ENCODE data around the gene BRWD1.
"Not testable (repeated sequence)": the region's sequence is repeated elsewhere in the genome, so short reads cannot be mapped to it uniquely, and the experiment has no call there.

The BRWD1 gene

GRCh38 chr21:39281207-39281606 is 32.2 kb downstream of the BRWD1 start:
- no peak for DNase-seq

GRCh38 chr21:39269620-39270019 is 43.8 kb downstream of the BRWD1 start:
- no peak for DNase-seq

GRCh38 chr21:39265603-39266002 is 47.8 kb downstream of the BRWD1 start:
- no peak for DNase-seq

- DNase-seq, result no peak
These were observed 50.1 kb downstream of the BRWD1 start for GRCh38 chr21:39263372-39263771.

- no peak for DNase-seq
These were observed 55.2 kb downstream of the BRWD1 start for GRCh38 chr21:39258207-39258606.

- DNase-seq, result no peak
These were observed 62.1 kb downstream of the BRWD1 start for GRCh38 chr21:39251326-39251725.

- DNase-seq, result no peak
These were observed 75.2 kb downstream of the BRWD1 start for GRCh38 chr21:39238275-39238674.

GRCh38 chr21:39232861-39233291 is 80.6 kb downstream of the BRWD1 start:
- DNase-seq, result no peak

GRCh38 chr21:39224930-39225329 is 88.5 kb downstream of the BRWD1 start:
- DNase-seq, result no peak

GRCh38 chr21:39221997-39222486 is 91.4 kb downstream of the BRWD1 start:
- no peak for DNase-seq

GRCh38 chr21:39221282-39221996 is 92.0 kb downstream of the BRWD1 start:
- DNase-seq, result no peak

GRCh38 chr21:39220875-39221274 is 92.6 kb downstream of the BRWD1 start:
- not testable (repeated sequence) for DNase-seq

- no peak for DNase-seq
These were observed 93.3 kb downstream of the BRWD1 start for GRCh38 chr21:39220150-39220549.

- DNase-seq, result no peak
These were observed 95.4 kb downstream of the BRWD1 start for GRCh38 chr21:39218082-39218409.

- no peak for DNase-seq
These were observed 95.9 kb downstream of the BRWD1 start for GRCh38 chr21:39217356-39218081.

- no peak for DNase-seq
These were observed 97.1 kb downstream of the BRWD1 start for GRCh38 chr21:39216290-39216689.

GRCh38 chr21:39215078-39215477 is 98.4 kb downstream of the BRWD1 start:
- DNase-seq, result no peak

GRCh38 chr21:39209334-39209688 is 104.1 kb downstream of the BRWD1 start:
- no peak for DNase-seq

- DNase-seq, result no peak
These were observed 104.7 kb downstream of the BRWD1 start for GRCh38 chr21:39208624-39209333.

GRCh38 chr21:39204134-39204533 is 109.3 kb downstream of the BRWD1 start:
- no peak for DNase-seq

- DNase-seq, result no peak
These were observed 114.6 kb downstream of the BRWD1 start for GRCh38 chr21:39198800-39199199.

GRCh38 chr21:39197448-39198233 is 115.8 kb downstream of the BRWD1 start:
- no peak for DNase-seq

GRCh38 chr21:39196838-39197237 is 116.6 kb downstream of the BRWD1 start:
- DNase-seq, result no peak
